Effector memory CD8-positive, alpha-beta T cell (primary cell): ENCODE data around the gene CUL4A.
"Not testable (repeated sequence)": the region's sequence is repeated elsewhere in the genome, so short reads cannot be mapped to it uniquely, and the experiment has no call there.

Experiments
- ATAC-seq: fragments of 150-1000 bp; cut with Tn5 transposase; replicated peaks from 2 replicates; pipeline ENCODE4 v1.10.0; 2021; ENCODE audit warnings: mild to moderate bottlenecking, moderate library complexity
- DNase-seq, 3 experiments: peaks; one replicate each; pipeline ENCODE4 v3.0.0; 2021
- H3K27ac Mint-ChIP-seq, 2 donors: one replicate each; pipeline ENCODE4 v1.8.0; 2022; ENCODE audit warnings: mild to moderate bottlenecking in 2 of 2, mixed read lengths in 2 of 2, moderate library complexity in 2 of 2
- H3K27me3 Mint-ChIP-seq, 2 donors: one replicate each; pipeline ENCODE4 v1.8.0; 2022; ENCODE audit warnings: mixed read lengths in 2 of 2
- H3K36me3 Mint-ChIP-seq: one replicate; pipeline ENCODE4 v1.8.0; 2022; ENCODE audit warnings: mild to moderate bottlenecking, moderate library complexity, mixed read lengths; ENCODE audit not compliant: insufficient read depth
- H3K4me1 Mint-ChIP-seq, 2 donors: one replicate each; pipeline ENCODE4 v1.8.0; 2022; ENCODE audit warnings: low read depth in 2 of 2, mixed read lengths in 2 of 2
- H3K4me3 Mint-ChIP-seq, 2 donors: one replicate each; pipeline ENCODE4 v1.8.0; 2022; ENCODE audit warnings: mild to moderate bottlenecking in 2 of 2, mixed read lengths in 2 of 2, moderate library complexity in 2 of 2
- H3K9me3 Mint-ChIP-seq, 2 donors: one replicate each; pipeline ENCODE4 v1.8.0; 2022; ENCODE audit warnings: mixed read lengths in 2 of 2

Gene CUL4A

GRCh38 chr13:113299951-113300350 lies 90.5 kb downstream of the CUL4A start:
- ATAC-seq: no peak
- H3K27me3 Mint-ChIP-seq: peaks cover 6 to 9% of the 10 kb centered on the region in 2 donors
- no peak overlapping the region for H3K27ac Mint-ChIP-seq
- H3K4me1 Mint-ChIP-seq: peaks cover 38 to 48% of the 10 kb centered on the region in 2 donors
- no peak overlapping the region for H3K4me3 Mint-ChIP-seq
- DNase-seq: no peak
- peaks cover 2 to 7% of the 10 kb centered on the region in 2 donors for H3K9me3 Mint-ChIP-seq
- H3K36me3 Mint-ChIP-seq: peaks cover 58% of the 10 kb centered on the region

- H3K36me3 Mint-ChIP-seq: peaks cover 41% of the 10 kb centered on the region
- H3K4me3 Mint-ChIP-seq: no peak overlapping the region
- H3K27me3 Mint-ChIP-seq: no peaks in the 10 kb centered on the region
- H3K27ac Mint-ChIP-seq: no peak overlapping the region
- DNase-seq (no peak), ATAC-seq (no peak)
- peaks cover 33 to 35% of the 10 kb centered on the region in 2 donors for H3K4me1 Mint-ChIP-seq
- no peaks in the 10 kb centered on the region for H3K9me3 Mint-ChIP-seq
These were observed 93.6 kb downstream of the CUL4A start for GRCh38 chr13:113302986-113303385.

GRCh38 chr13:113304121-113304520 lies 94.7 kb downstream of the CUL4A start:
- Mint-ChIP-seq H3K36me3 (peaks cover 47% of the 10 kb centered on the region), H3K27ac (peak overlapping the region in 1 of 2 donors; percentile 25), H3K4me1 (peaks cover 24 to 26% of the 10 kb centered on the region in 2 donors), H3K9me3 (no peaks in the 10 kb centered on the region), H3K4me3 (peak overlapping the region in 1 of 2 donors; percentile 27), H3K27me3 (no peaks in the 10 kb centered on the region)
- DNase-seq (no peak), ATAC-seq (no peak)

- Mint-ChIP-seq H3K4me1 (peaks cover 22 to 26% of the 10 kb centered on the region in 2 donors), H3K9me3 (no peaks in the 10 kb centered on the region), H3K27ac (no peak overlapping the region), H3K4me3 (no peak overlapping the region), H3K36me3 (peaks cover 52% of the 10 kb centered on the region), H3K27me3 (no peaks in the 10 kb centered on the region)
- no peak for ATAC-seq
- no peak for DNase-seq
These were observed 95.8 kb downstream of the CUL4A start for GRCh38 chr13:113305208-113305607.

- H3K27me3 Mint-ChIP-seq: no peaks in the 10 kb centered on the region
These were observed 98.1 kb downstream of the CUL4A start for GRCh38 chr13:113307491-113307890.

GRCh38 chr13:113309473-113309872 lies 100.1 kb downstream of the CUL4A start:
- Mint-ChIP-seq H3K27ac (no peak overlapping the region), H3K9me3 (no peaks in the 10 kb centered on the region), H3K4me1 (peaks cover 13 to 15% of the 10 kb centered on the region in 2 donors), H3K36me3 (peaks cover 68% of the 10 kb centered on the region), H3K4me3 (no peak overlapping the region), H3K27me3 (no peaks in the 10 kb centered on the region)
- DNase-seq (no peak), ATAC-seq (no peak)

More at GRCh38 chr13:113307491-113307890, 98.1 kb downstream of the CUL4A start:
- Mint-ChIP-seq H3K9me3 (no peaks in the 10 kb centered on the region), H3K4me3 (no peak overlapping the region), H3K36me3 (peaks cover 70% of the 10 kb centered on the region), H3K27ac (peak overlapping the region in 1 of 2 donors; percentile 22), H3K4me1 (peaks cover 19 to 26% of the 10 kb centered on the region in 2 donors)
- ATAC-seq: no peak
- no peak for DNase-seq

GRCh38 chr13:113314112-113314511 lies 104.7 kb downstream of the CUL4A start:
- peaks cover 68% of the 10 kb centered on the region for H3K36me3 Mint-ChIP-seq
- H3K27ac Mint-ChIP-seq, H3K4me3 Mint-ChIP-seq, DNase-seq, H3K27me3 Mint-ChIP-seq, ATAC-seq, H3K9me3 Mint-ChIP-seq: not testable (repeated sequence)
- H3K4me1 Mint-ChIP-seq: peaks cover 9 to 14% of the 10 kb centered on the region in 2 donors

GRCh38 chr13:113314895-113315470 lies 105.6 kb downstream of the CUL4A start:
- not testable (repeated sequence) for H3K9me3 Mint-ChIP-seq, ATAC-seq, H3K27me3 Mint-ChIP-seq, H3K27ac Mint-ChIP-seq, DNase-seq, H3K4me3 Mint-ChIP-seq
- Mint-ChIP-seq H3K4me1 (peaks cover 9 to 14% of the 10 kb centered on the region in 2 donors), H3K36me3 (peaks cover 64% of the 10 kb centered on the region)

- no peak for ATAC-seq
- no peaks in the 10 kb centered on the region for H3K27me3 Mint-ChIP-seq
- no peak overlapping the region for H3K27ac Mint-ChIP-seq
These were observed 106.6 kb downstream of the CUL4A start for GRCh38 chr13:113315992-113316391.

More at GRCh38 chr13:113315992-113316391, 106.6 kb downstream of the CUL4A start:
- Mint-ChIP-seq H3K4me3 (no peak overlapping the region), H3K4me1 (peaks cover 5 to 14% of the 10 kb centered on the region in 2 donors), H3K9me3 (no peaks in the 10 kb centered on the region), H3K36me3 (peaks cover 64% of the 10 kb centered on the region)
- DNase-seq: no peak
